DND-41 (cell line): ENCODE data around the gene UBXN10.

ENCODE experiments used
- ATAC-seq: fragments of 200-7000 bp; cut with Tn5 transposase; 3 replicates; pipeline ENCODE4 v1.9.1; 2021; ENCODE audit warnings: low read depth; ENCODE audit not compliant: insufficient read depth
- DNase-seq: peaks from one replicate; pipeline ENCODE4 v3.0.0-alpha.2; 2020
- H2AFZ ChIP-seq: 2 replicates; pipeline ENCODE4 v1.6.0; 2012; ENCODE audit warnings: low read depth, low read length
- H3K27ac ChIP-seq: 2 replicates; pipeline ENCODE4 v1.5.1; 2012; ENCODE audit warnings: low read length, inconsistent platforms
- H3K27me3 ChIP-seq: fragments of 200-600 bp; sonication (generic); 2 replicates; pipeline ENCODE4 v1.6.0; 2012; ENCODE audit warnings: low read length, mild to moderate bottlenecking, inconsistent platforms; ENCODE audit not compliant: insufficient read depth, poor library complexity
- H3K36me3 ChIP-seq: 2 replicates; pipeline ENCODE4 v1.5.1; 2012; ENCODE audit warnings: low read length, inconsistent platforms; ENCODE audit not compliant: insufficient read depth
- H3K4me1 ChIP-seq: 2 replicates; pipeline ENCODE4 v1.5.1; 2012; ENCODE audit warnings: mild to moderate bottlenecking, low read length; ENCODE audit not compliant: insufficient read depth
- H3K4me2 ChIP-seq: 2 replicates; pipeline ENCODE4 v1.6.0; 2012; ENCODE audit warnings: mild to moderate bottlenecking, moderate library complexity, low read length, inconsistent platforms; ENCODE audit not compliant: insufficient read depth
- H3K4me3 ChIP-seq, 2 experiments: fragments of 200-600 bp in 1 of 2; shearing (Covaris generic) in 1 of 2; 2 replicates each; pipeline ENCODE4 v1.5.1; 2012 to 2016; ENCODE audit warnings: inconsistent platforms in 2 of 2, low read length in 2 of 2, mild to moderate bottlenecking in 2 of 2, low read depth in 1 of 2, moderate library complexity in 1 of 2
- H3K79me2 ChIP-seq: 2 replicates; pipeline ENCODE4 v1.6.0; 2012; ENCODE audit warnings: low read length, inconsistent platforms; ENCODE audit not compliant: insufficient read depth
- H3K9ac ChIP-seq: 2 replicates; pipeline ENCODE4 v1.6.0; 2012; ENCODE audit warnings: low read depth, mild to moderate bottlenecking, inconsistent platforms, low read length, moderate library complexity
- H3K9me3 ChIP-seq: 2 replicates; pipeline ENCODE4 v1.5.1; 2012; ENCODE audit warnings: low read length, moderate library complexity, mild to moderate bottlenecking, inconsistent platforms; ENCODE audit not compliant: insufficient read depth, severe bottlenecking
- H4K20me1 ChIP-seq: 2 replicates; pipeline ENCODE4 v1.6.0; 2012; ENCODE audit warnings: low read length; ENCODE audit not compliant: insufficient read depth
- EZH2 ChIP-seq: IDR thresholded peaks from 3 replicates; pipeline ENCODE4 v1.6.1; 2012; ENCODE audit warnings: borderline replicate concordance, low read depth, mild to moderate bottlenecking, moderate library complexity, low read length, inconsistent platforms; ENCODE audit not compliant: severe bottlenecking
- TF ChIP-seq, protein P1 (sequence below): IDR thresholded peaks from 2 replicates; pipeline ENCODE4 v1.5.1; 2012; ENCODE audit warnings: borderline replicate concordance, low read length, moderate library complexity, mild to moderate bottlenecking; ENCODE audit not compliant: poor library complexity, severe bottlenecking; ENCODE audit errors: extremely low read depth

The UBXN10 gene

DNA sequence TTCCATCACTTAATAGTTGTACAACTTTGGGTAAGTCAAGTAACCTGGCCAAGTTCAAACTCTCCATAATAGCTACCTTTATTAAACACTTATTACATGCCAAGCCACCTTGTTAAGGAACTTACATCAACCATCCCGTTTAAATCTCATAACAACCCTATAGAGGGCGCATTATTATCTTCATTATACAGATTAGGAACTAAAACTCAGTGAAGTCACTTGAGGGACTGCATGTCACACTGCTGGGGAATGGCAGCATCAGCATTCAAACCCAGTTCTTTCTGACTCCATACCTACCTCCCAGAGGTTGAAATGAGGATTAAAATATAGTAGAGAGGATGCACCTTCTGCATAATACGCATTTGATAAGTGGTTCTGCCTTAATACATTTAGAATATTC is 47.5 kb downstream of the UBXN10 start:
- H3K4me2 ChIP-seq = no peak overlapping the region
- no peak overlapping the region for H3K27ac ChIP-seq
- no peak for ATAC-seq
- H3K36me3 ChIP-seq = no peaks in the 10 kb centered on the region
- no peaks in the 10 kb centered on the region for H3K9me3 ChIP-seq
- H3K4me1 ChIP-seq = no peaks in the 10 kb centered on the region
- TF ChIP-seq, protein P1, sequence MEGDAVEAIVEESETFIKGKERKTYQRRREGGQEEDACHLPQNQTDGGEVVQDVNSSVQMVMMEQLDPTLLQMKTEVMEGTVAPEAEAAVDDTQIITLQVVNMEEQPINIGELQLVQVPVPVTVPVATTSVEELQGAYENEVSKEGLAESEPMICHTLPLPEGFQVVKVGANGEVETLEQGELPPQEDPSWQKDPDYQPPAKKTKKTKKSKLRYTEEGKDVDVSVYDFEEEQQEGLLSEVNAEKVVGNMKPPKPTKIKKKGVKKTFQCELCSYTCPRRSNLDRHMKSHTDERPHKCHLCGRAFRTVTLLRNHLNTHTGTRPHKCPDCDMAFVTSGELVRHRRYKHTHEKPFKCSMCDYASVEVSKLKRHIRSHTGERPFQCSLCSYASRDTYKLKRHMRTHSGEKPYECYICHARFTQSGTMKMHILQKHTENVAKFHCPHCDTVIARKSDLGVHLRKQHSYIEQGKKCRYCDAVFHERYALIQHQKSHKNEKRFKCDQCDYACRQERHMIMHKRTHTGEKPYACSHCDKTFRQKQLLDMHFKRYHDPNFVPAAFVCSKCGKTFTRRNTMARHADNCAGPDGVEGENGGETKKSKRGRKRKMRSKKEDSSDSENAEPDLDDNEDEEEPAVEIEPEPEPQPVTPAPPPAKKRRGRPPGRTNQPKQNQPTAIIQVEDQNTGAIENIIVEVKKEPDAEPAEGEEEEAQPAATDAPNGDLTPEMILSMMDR = peak; percentile 42
- no peak for TF ChIP-seq EZH2
- no peak overlapping the region for H2AFZ ChIP-seq
- DNase-seq = no peak
- no peak overlapping the region for H3K4me3 ChIP-seq
- no peaks in the 10 kb centered on the region for H4K20me1 ChIP-seq
- peaks cover 8% of the 10 kb centered on the region for H3K27me3 ChIP-seq
- no peak overlapping the region for H3K9ac ChIP-seq
- no peaks in the 10 kb centered on the region for H3K79me2 ChIP-seq

DNA sequence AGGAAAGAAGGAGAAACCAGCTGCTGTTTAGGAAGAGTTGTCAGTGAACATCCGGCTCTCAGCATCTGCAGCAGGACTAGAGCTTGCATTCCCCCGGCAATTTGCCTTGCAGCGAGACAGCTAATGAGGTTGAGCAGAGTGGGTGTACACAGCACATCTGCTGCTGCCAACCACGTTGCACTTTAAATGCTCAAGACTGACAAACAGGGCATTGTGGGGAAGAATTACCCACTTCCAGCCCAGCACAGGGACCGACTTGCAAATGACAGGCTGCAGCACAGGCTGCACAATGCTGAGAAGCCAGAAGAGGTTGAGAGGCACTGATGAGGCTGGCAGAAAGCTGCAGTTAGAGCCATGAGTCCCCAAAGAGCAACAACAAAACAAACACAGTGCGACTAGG is 48.0 kb downstream of the UBXN10 start:
- no peak for TF ChIP-seq EZH2
- TF ChIP-seq, protein P1 = no peak
- no peaks in the 10 kb centered on the region for H3K36me3 ChIP-seq
- H3K4me1 ChIP-seq = no peaks in the 10 kb centered on the region
- no peak overlapping the region for H3K27ac ChIP-seq
- no peaks in the 10 kb centered on the region for H3K9me3 ChIP-seq
- no peak overlapping the region for H3K4me3 ChIP-seq
- no peak for ATAC-seq
- DNase-seq = no peak
- H3K79me2 ChIP-seq = no peaks in the 10 kb centered on the region
- H4K20me1 ChIP-seq = no peaks in the 10 kb centered on the region
- H3K27me3 ChIP-seq = peaks cover 8% of the 10 kb centered on the region
- no peak overlapping the region for H3K4me2 ChIP-seq
- H3K9ac ChIP-seq = no peak overlapping the region
- H2AFZ ChIP-seq = no peak overlapping the region

DNA sequence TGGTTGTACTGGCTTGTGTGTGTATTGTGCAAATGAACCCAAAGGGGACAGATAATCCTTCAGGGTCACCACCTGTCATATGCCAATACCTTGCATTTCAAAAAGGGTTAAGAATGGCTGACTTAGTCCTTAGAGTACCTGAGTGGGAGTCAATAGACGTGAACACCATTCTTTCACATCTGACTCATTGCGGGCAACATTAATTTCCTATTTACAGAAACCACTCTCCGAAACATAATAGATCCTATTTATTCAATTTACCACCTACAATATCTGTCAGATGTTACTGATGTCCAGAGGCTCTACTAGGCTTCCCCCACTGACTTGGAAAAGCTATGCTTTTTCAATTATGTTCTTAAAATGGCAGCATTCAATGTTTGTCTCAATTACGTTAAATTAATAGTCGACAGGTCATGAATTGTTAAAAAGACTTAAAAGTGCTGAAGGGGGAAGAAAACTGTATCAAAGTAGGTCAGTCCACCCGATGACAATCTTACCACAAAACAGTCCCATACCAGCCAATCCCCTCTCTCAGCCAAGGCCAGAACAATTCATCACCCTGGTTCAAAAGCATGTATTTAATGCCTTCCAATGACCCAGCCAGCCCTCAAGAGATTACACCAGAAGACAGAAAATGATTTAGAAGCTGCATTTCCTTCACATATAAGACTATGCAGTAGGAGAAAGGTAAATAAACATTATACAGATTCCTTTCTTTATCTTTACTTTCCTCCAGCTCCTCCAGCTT is 49.1 kb downstream of the UBXN10 start:
- TF ChIP-seq EZH2 = no peak
- TF ChIP-seq, protein P1 = no peak
- H3K36me3 ChIP-seq = no peaks in the 10 kb centered on the region
- H3K4me2 ChIP-seq = no peak overlapping the region
- DNase-seq (no peak), ATAC-seq (no peak)
- peaks cover 8% of the 10 kb centered on the region for H3K27me3 ChIP-seq
- H3K4me3 ChIP-seq = no peak overlapping the region
- no peaks in the 10 kb centered on the region for H3K9me3 ChIP-seq
- H4K20me1 ChIP-seq = no peaks in the 10 kb centered on the region
- no peaks in the 10 kb centered on the region for H3K79me2 ChIP-seq
- no peak overlapping the region for H3K9ac ChIP-seq
- no peak overlapping the region for H2AFZ ChIP-seq
- H3K27ac ChIP-seq = no peak overlapping the region
- no peaks in the 10 kb centered on the region for H3K4me1 ChIP-seq

DNA sequence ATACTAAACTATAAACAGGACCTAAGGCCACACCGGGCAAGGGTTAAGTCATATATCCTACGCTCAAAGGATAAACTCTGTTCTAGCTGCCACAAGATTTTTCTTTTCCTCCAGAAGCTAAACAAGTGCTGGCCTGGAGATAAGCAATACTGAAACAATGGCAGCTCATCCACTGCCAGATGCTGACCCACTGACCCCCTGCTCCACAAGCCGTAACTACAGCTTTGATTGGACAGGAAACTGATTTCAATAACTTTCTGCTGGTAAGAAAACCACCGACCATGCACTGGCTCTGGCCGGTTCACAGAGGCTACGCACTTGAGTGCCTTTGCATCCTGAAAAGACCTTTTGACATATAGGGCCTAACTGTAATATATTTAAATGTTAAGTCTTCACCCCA is 51.8 kb downstream of the UBXN10 start:
- Histone ChIP-seq H3K4me2 (no peak overlapping the region), H3K4me3 (no peak overlapping the region), H2AFZ (no peak overlapping the region), H3K79me2 (no peaks in the 10 kb centered on the region), H3K27ac (no peak overlapping the region), H3K4me1 (no peaks in the 10 kb centered on the region), H3K36me3 (no peaks in the 10 kb centered on the region), H3K27me3 (peaks cover 7% of the 10 kb centered on the region), H4K20me1 (no peaks in the 10 kb centered on the region), H3K9ac (no peak overlapping the region), H3K9me3 (no peaks in the 10 kb centered on the region)
- no peak for ATAC-seq
- TF ChIP-seq, protein P1 = no peak
- TF ChIP-seq EZH2 = no peak
- no peak for DNase-seq
